Stimulated activated CD4-positive, alpha-beta T cell treated with anti-CD3 and anti-CD28 coated beads, Interleukin-4, amount 100 ng/mL, for 24 hours (primary cell): Measurements from ENCODE around the gene MAP3K3.
"Not testable (repeated sequence)": the region's sequence is repeated elsewhere in the genome, so short reads cannot be mapped to it uniquely, and the experiment has no call there.

Source experiments
- DNase-seq: peaks from one replicate; pipeline ENCODE4 v3.0.0-alpha.2; 2020

The MAP3K3 gene

DNA sequence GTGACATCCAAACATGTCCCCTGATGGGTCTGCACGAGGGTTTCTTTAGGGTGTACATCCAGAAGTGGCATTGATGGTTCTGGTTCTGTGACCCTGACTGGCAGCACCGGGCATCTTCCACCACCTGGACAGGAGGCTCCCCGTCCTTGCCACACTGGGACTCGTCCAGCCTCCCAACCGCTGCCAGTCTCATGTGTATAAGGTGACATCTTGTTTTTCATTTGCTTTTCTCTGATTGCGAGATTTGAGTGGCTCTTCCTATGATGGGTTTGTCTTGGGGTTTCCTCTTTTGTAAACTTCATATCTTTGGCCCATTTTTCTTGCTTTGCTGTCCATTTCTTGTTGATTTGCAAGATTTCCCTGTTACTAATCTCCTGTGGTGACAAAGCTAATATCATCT is 86.9 kb downstream of the MAP3K3 start:
- DNase-seq, result no peak

DNA sequence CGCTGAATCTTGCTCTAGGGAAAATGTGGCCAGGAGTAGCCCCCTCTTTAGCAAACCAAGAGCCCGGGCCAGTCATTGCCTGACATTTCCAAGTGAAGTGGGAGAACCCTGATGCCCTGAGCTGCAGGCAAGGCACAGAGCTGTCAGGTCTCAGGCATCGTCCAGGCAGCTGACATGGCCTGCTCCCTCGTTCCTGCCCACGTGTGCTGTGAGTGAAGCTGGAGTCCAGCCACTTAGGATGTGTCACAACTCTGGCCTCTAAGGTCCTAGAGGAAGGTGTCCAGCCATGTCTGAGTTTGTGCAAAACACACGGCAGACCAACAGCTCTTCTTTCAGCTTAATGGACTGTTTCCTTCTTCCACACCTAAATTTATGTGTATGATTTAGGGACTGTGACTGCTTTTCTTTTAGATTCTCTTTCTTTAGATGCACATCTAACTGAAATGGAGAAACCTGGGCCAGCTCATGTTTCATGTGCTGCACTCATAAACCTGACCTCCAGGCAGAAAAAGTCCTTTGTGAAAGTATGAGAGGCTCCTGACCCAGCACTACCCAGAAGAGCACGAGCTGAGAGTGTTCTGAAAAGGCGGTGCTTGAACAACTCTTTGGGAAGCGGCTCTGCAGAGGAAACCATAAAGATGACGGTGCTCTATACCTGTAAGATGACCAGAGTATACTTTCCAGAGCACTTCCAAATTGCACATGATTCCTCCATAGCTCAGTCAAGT is 92.5 kb downstream of the MAP3K3 start:
- no peak for DNase-seq

DNA sequence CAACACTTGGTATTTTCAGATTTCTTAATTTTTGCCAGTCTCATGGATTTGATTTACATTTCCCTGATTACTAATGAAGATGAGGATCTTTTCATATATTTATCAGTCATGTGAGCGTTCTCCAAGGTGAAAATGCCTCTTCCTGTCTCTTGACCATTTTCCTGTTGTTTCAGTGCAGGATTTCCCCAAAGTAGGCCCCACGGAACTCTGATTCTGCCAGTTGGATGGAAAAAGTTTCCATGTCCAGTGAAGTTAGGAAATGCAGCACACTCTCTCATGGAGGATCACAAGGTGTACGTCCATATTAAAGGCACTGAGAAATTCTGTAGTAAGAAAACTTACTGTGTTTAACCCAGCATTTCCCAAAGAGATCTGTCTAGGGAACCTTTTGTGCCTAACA is 94.2 kb downstream of the MAP3K3 start:
- DNase-seq, result no peak

DNA sequence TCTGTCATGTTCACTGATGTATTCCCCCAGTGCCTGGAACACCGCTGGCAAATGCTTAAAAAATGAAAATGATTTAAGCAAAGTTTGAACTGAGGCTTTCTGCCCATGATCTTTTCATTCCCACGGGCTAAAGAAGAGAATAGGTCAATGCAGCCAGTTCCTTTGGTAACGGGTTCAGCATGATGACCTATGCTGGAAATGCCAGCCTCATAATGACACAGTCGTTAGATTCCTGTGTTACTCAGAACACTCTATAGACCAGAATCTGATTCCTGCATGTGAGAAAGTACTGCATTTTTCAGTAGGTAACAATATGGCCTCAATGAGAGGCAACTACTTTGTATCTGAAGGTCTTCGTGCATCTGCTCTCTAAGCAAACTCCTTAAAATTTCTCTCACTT is 96.8 kb downstream of the MAP3K3 start:
- DNase-seq, result no peak

DNA sequence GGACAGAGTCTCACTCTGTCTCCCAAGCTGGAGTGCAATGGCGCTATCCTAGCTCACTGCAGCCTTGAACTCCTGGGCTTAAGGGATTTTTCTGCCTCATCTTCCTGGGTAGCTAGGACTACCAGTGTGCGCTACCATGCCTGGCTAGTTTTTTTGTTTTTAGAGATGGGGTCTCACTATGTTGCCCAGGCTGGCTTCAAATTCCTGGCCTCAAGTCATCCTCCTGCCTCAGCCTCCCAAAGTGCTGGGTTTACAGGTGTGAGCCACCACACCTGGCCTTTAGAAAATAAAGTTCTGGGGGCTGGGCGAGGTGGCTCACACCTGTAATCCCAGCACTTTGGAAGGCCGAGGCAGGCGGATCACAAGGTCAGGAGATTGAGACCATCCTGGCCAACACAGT is 98.0 kb downstream of the MAP3K3 start:
- DNase-seq, result not testable (repeated sequence)

DNA sequence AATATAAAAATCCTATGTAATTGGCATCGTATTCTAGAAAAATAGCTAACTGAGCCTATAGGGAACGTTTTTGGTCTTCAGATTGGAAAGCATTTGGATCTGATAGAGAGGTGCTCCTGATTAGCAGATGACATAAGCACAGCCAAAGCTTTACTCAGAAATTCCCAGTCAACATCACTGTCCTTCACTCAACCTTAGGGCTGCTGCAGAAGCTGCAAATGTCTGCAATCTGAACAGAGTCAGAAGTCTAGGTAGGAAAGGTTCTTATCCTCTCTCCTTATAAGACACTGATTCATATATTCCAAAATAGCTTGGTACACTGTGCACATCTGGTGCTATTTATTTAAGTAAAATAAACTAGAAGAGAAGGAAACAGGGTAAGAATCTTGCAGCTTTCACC is 100.2 kb downstream of the MAP3K3 start:
- no peak for DNase-seq

DNA sequence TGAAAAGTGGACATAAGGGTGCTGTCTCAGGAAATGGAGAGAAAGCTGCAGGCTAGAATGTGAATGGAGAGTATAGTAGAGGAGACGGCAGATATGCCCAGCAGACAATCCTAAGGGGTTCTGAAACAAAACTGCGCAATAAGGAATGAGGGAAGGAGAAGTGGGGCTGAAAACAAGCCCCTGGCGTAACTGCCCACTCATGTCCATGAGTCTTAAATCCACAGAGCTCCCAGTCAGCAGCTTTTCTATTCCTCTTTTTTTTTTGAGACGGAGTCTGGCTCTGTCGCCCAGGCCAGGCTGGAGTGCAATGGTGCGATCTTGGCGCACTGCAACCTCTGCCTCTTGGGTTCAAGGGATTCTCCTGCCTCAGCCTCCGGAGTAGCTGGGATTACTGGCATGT is 113.5 kb downstream of the MAP3K3 start:
- DNase-seq, result no peak

DNA sequence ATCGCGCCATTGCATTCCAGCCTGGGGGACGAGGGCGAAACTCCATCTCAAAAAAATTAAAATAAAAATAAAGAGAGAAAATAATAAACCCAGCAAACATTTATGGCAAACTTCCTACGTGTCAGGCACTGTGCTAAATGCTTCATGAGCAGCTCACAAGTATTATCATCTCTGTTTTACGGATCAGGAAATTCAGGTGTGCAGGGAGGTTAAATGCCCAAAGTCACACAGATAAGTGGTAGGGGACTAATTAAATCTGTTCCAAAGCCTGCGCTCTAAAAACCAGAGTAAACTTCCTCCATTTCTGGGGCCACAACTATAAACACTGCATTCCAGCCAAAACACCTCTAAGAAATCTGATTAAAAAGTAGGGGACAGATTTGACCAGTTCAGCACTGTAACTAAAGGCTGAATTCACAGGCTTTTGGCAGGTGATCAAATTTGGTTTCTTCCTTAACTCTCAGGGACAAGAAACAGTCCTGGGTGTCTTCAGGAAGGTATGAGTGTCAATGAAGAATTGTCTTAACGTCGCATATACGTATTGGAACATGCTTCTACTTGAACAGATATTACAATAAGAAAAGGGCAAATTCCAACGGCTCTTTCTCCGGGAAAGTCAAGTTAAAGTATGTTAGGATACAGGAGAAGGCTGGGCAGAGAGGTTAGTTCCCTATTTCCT is 118.4 kb downstream of the MAP3K3 start:
- no peak for DNase-seq

DNA sequence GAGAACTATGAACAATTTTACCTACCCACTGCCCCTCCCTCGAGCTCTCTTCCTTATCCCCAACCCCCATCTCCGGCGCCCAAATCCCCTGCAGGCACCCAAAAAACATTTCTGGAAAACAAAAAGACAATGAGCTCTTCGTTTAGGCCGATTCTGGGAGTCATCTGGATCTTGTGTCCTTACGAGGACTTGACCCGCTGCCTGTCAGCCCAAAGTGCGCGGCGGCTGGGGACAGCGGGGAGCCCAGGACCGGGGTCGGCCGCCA is 118.9 kb downstream of the MAP3K3 start:
- DNase-seq, result no peak

DNA sequence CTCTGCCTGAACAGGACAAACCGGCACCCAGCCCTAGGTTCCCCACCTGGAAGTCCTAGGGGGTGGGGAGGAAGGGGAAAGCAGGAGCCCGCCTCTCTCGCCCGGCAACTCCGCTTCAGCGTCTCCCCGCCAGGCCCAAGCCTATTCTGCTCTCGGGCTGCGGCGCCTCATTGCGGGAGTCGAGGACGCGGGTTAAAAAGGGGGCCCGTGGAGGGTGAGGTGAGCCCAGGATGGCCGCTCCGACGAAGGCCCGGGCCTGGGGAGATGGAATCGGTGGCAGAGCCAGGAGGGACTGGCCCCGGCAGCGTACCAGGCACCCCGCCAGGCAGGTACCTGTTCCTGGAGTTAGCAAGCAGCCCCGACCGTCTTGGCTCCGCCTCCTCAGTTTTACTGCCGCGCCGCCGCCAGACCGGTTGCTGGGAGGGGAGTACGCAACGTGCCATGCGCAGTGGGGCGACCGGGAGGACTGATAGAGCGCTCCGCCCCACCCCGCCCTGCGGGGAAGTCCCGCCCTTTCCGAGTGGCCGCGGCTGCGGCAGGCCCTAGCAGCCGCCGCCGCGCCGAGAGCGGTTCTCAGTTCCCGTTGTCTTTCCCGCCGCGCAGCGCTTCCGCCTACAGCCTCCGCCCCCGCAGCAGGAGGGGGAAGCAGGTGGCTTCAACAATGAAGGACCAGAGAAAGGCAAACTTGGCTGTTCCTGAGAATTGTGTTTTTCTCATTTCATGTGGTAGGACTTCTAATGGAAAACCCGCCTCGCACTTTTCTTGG is 119.4 kb downstream of the MAP3K3 start, which contains the start of gene STRADA:
Gene STRADA, minus strand, starts transcription at position 392 of the 766 bp plus-strand sequence. CDS start 13,430 bp downstream, outside the sequence.
- DNase-seq, result peak; percentile 99
